HepG2 (cell line): ENCODE measurements around the gene SYNM. TPM values are rescaled to one million over a fixed set of nuclear protein-coding genes. Genes with fewer than 3 reads are reported as not detected.

Source experiments
- ATAC-seq: fragments of 200-7000 bp; cut with Tn5 transposase; 3 replicates; pipeline ENCODE4 v1.9.1; 2020; ENCODE audit warnings: mild to moderate bottlenecking, moderate library complexity
- BruUV-seq: library from RNA; stranded (reverse); fragments of 400-500 nt; replicated peaks from 2 replicates; lab custom pipeline; 2021; lab: Mats Ljungman, UMichigan
- CTCF ChIA-PET: fragments of 300-600 bp; formaldehyde crosslinking; extraction: SDS; loops from one replicate; lab custom pipeline; 2021; ENCODE audit warnings: low total read pairs, inconsistent platforms, low intra/inter-chr PET ratio; lab: Yijun Ruan, JAX
- POLR2A ChIA-PET: fragments of 350-600 bp; sonication (Branson Sonifier 250); formaldehyde crosslinking; loops from one replicate; lab custom pipeline; 2020; ENCODE audit warnings: antibody characterized with exemption, inconsistent platforms; lab: Yijun Ruan, JAX
- DNase-seq: peaks from one replicate; pipeline ENCODE4 v3.0.0-alpha.2; 2015; ENCODE audit warnings: low spot score
- FAIRE-seq: peaks from 3 replicates; lab custom pipeline; 2011; peaks lifted over from hg19 to GRCh38; lab: Jason Lieb, UNC
- H2AFZ ChIP-seq: one replicate; pipeline ENCODE4 v1.6.1; 2011; ENCODE audit warnings: low read length, inconsistent platforms
- H3K27ac ChIP-seq: fragments of 300-600 bp; 3 replicates; pipeline ENCODE4 v1.8.0; 2011; ENCODE audit warnings: mixed run types, mild to moderate bottlenecking, mixed read lengths, low read length, inconsistent platforms; ENCODE audit not compliant: insufficient read depth; ENCODE audit errors: extremely low read length
- H3K27me3 ChIP-seq, 2 experiments: fragments of 200-600 bp in 1 of 2; 2 replicates in 1 of 2; 3 replicates in 1 of 2; pipeline versions ENCODE4 v1.6.0 to v1.8.0; 2011; ENCODE audit warnings: low read length in 2 of 2, mild to moderate bottlenecking in 2 of 2, moderate library complexity in 2 of 2, inconsistent platforms in 1 of 2; ENCODE audit not compliant: insufficient read depth in 2 of 2, control insufficient read depth in 1 of 2
- H3K36me3 ChIP-seq, 2 experiments: fragments of 200-600 bp in 1 of 2; replicated peaks in 1 of 2; 2 replicates in 1 of 2; 3 replicates in 1 of 2; pipeline versions ENCODE4 v1.5.1 to v1.8.0; 2011; ENCODE audit warnings: low read length in 2 of 2, inconsistent platforms in 1 of 2; ENCODE audit not compliant: insufficient read depth in 2 of 2, control insufficient read depth in 1 of 2
- H3K4me1 ChIP-seq: 2 replicates; pipeline ENCODE4 v1.5.1; 2012; ENCODE audit warnings: low read length, inconsistent platforms; ENCODE audit not compliant: insufficient read depth
- H3K4me2 ChIP-seq: 2 replicates; pipeline ENCODE4 v1.6.0; 2011; ENCODE audit warnings: low read depth, low read length, inconsistent platforms
- H3K4me3 ChIP-seq, 3 experiments: fragments of 200-600 bp in 1 of 3; sonication (generic), shearing (Covaris generic) in 1 of 3; replicated peaks in 1 of 3; 2 replicates each; pipeline ENCODE4 v1.5.1; 2011 to 2016; ENCODE audit warnings: low read length in 3 of 3, inconsistent platforms in 2 of 3, low read depth in 2 of 3, mild to moderate bottlenecking in 2 of 3, control low read depth in 1 of 3, mixed read lengths in 1 of 3; ENCODE audit not compliant: insufficient read depth in 1 of 3
- H3K79me2 ChIP-seq: one replicate; pipeline ENCODE4 v1.6.1; 2011; ENCODE audit warnings: low read length, inconsistent platforms; ENCODE audit not compliant: insufficient read depth
- H3K9ac ChIP-seq: 2 replicates; pipeline ENCODE4 v1.6.0; 2011; ENCODE audit warnings: mild to moderate bottlenecking, low read depth, low read length, inconsistent platforms; ENCODE audit not compliant: insufficient read depth
- H3K9me3 ChIP-seq: 2 replicates; pipeline ENCODE4 v1.5.1; 2012; ENCODE audit warnings: mild to moderate bottlenecking, low read length
- H4K20me1 ChIP-seq: 2 replicates; pipeline ENCODE4 v1.6.0; 2011; ENCODE audit warnings: inconsistent platforms, mild to moderate bottlenecking, low read length, moderate library complexity; ENCODE audit not compliant: insufficient read depth
- CCDC6 ChIP-seq: sonication (generic); formaldehyde crosslinking; IDR thresholded peaks from 2 replicates; pipeline ENCODE4 v1.8.1; 2022; ENCODE audit warnings: mild to moderate bottlenecking, missing genetic modification reagents, moderate library complexity
- CEBPG ChIP-seq: IDR thresholded peaks from 2 replicates; pipeline ENCODE4 v1.6.1; 2016
- CREB1 ChIP-seq, 2 experiments: fragments of 450-650 bp in 1 of 2; IDR thresholded peaks; 2 replicates each; pipeline ENCODE4 v1.6.1; 2016 to 2017; ENCODE audit warnings: control low read depth in 1 of 2, mild to moderate bottlenecking in 1 of 2, missing compliant biosample characterization in 1 of 2, missing genetic modification characterization in 1 of 2
- IKZF4 ChIP-seq: sonication (generic); formaldehyde crosslinking; IDR thresholded peaks from 2 replicates; pipeline ENCODE4 v1.5.1; 2020; ENCODE audit warnings: borderline replicate concordance, mild to moderate bottlenecking, low read depth, missing genetic modification reagents; ENCODE audit errors: not compliant biosample characterization
- KDM1A ChIP-seq: IDR thresholded peaks from 2 replicates; pipeline ENCODE4 v1.6.1; 2016; ENCODE audit warnings: missing compliant biosample characterization
- KLF12 ChIP-seq: sonication (generic); formaldehyde crosslinking; IDR thresholded peaks from 2 replicates; pipeline ENCODE4 v1.4.0; 2020; ENCODE audit warnings: missing genetic modification reagents, borderline replicate concordance
- NFIC ChIP-seq: IDR thresholded peaks from 2 replicates; pipeline ENCODE4 v1.6.1; 2012; ENCODE audit warnings: mild to moderate bottlenecking, low read length, inconsistent platforms
- NR2C2 ChIP-seq: sonication (generic); formaldehyde crosslinking; IDR thresholded peaks from 2 replicates; pipeline ENCODE4 v1.4.0; 2020; ENCODE audit warnings: missing genetic modification reagents, mild to moderate bottlenecking, moderate library complexity, borderline replicate concordance
- PCBP1 ChIP-seq: fragments of 200-400 bp; formaldehyde crosslinking; IDR thresholded peaks from 2 replicates; pipeline ENCODE4 v1.6.1; 2017; ENCODE audit warnings: mild to moderate bottlenecking, low read depth, low read length, borderline replicate concordance
- PHF20 ChIP-seq: sonication (generic); formaldehyde crosslinking; IDR thresholded peaks from 2 replicates; pipeline ENCODE4 v1.5.0; 2020; ENCODE audit warnings: mild to moderate bottlenecking, missing genetic modification reagents
- SOX13 ChIP-seq, 3 experiments: fragments of 450-650 bp in 1 of 3; sonication (generic) in 1 of 3; formaldehyde crosslinking in 1 of 3; IDR thresholded peaks in 2 of 3; conservative IDR thresholded peaks in 1 of 3; 2 replicates each; pipeline versions ENCODE4 v1.5.0 to v1.6.1; 2016 to 2020; ENCODE audit warnings: antibody characterized with exemption in 1 of 3, mild to moderate bottlenecking in 1 of 3, missing compliant biosample characterization in 1 of 3, missing genetic modification reagents in 1 of 3, moderate library complexity in 1 of 3
- STAG1 ChIP-seq: sonication (generic); formaldehyde crosslinking; IDR thresholded peaks from 2 replicates; pipeline ENCODE4 v1.4.0; 2020; ENCODE audit warnings: missing genetic modification reagents
- ZBTB7B ChIP-seq: sonication (generic); formaldehyde crosslinking; IDR thresholded peaks from 2 replicates; pipeline ENCODE4 v1.4.0; 2020; ENCODE audit warnings: missing genetic modification reagents
- ZNF451 ChIP-seq: sonication (generic); formaldehyde crosslinking; IDR thresholded peaks from 2 replicates; pipeline ENCODE4 v1.5.0; 2020; ENCODE audit warnings: mild to moderate bottlenecking, missing genetic modification reagents
- ZNF709 ChIP-seq: sonication (generic); formaldehyde crosslinking; IDR thresholded peaks from 2 replicates; pipeline ENCODE4 v1.5.0; 2020; ENCODE audit warnings: mild to moderate bottlenecking, missing genetic modification reagents
- ZNF776 ChIP-seq: sonication (generic); formaldehyde crosslinking; IDR thresholded peaks from 2 replicates; pipeline ENCODE4 v1.4.0; 2020; ENCODE audit warnings: mild to moderate bottlenecking, missing genetic modification reagents
- ZXDC ChIP-seq: sonication (generic); formaldehyde crosslinking; IDR thresholded peaks from 2 replicates; pipeline ENCODE4 v1.5.0; 2020; ENCODE audit warnings: mild to moderate bottlenecking, missing genetic modification reagents
- WGBS: methylation state at CpG from one replicate; pipeline ENCODE4 v1.1.6; 2017; ENCODE audit warnings: low lambda C conversion rate; 5-methylcytosine and 5-hydroxymethylcytosine counted together
- in situ Hi-C: cut with HindIII; loops from 2 replicates; pipeline ENCODE4 v1.10.0; 2017; ENCODE audit warnings: low pct_unique_long_range_greater_than_20kb; ENCODE audit not compliant: extremely low pct_ligation_motif_present
- intact Hi-C: fragments of 100-400 bp; cut with micrococcal nuclease; formaldehyde crosslinking; loops from one replicate; pipeline ENCODE4 v1.10.0; 2022; ENCODE audit not compliant: unreplicated experiment
- polyA plus RNA-seq, 8 experiments: library from polyadenylated mRNA; depleted of rRNA in 3 of 8; stranded (reverse) in 7 of 8; unstranded in 1 of 8; fragments of >200 nt; fragmentation: Illumina TruSeq in 4 of 8; extraction: Trizol in 4 of 8; gene quantifications; 2 replicates each; pipeline versions ENCODE4 v1.2.1 to v1.2.3, GENCODE V29; 2011 to 2016; ENCODE audit warnings: low read depth in 4 of 8, missing spikeins in 1 of 8, mixed read lengths in 1 of 8; ENCODE audit not compliant: insufficient read depth in 1 of 8
- total RNA-seq, 5 experiments: library from RNA; depleted of rRNA; stranded (reverse); fragments of >200 nt; fragmentation: Illumina TruSeq; extraction: Trizol; gene quantifications; 2 replicates each; pipeline ENCODE4 v1.2.3, GENCODE V29; 2016; ENCODE audit warnings: low read depth in 1 of 5

SYNM gene
- total and polyA plus RNA-seq, 2 of the 13 experiments (the other 11 are each of a cell fraction or from before 2014, with no cell fraction given): 1.1 to 3.7 TPM

GRCh38 chr15:99169769-99170311 is 65.0 kb downstream of the SYNM start:
- Histone ChIP-seq H3K4me3 (no peak overlapping the region), H3K4me1 (peaks cover 12% of the 10 kb centered on the region), H3K4me2 (no peak overlapping the region), H3K9ac (no peak overlapping the region), H2AFZ (no peak overlapping the region), H4K20me1 (no peaks in the 10 kb centered on the region), H3K27me3 (no peaks in the 10 kb centered on the region), H3K36me3 (peaks cover 1 to 10% of the 10 kb centered on the region in 2 experiments; a peak in 2 of 5 replicates), H3K79me2 (no peaks in the 10 kb centered on the region), H3K9me3 (no peaks in the 10 kb centered on the region), H3K27ac (no peak overlapping the region)
- 84% methylated on average over 9 of the region's 10 CpGs for WGBS
- TF ChIP-seq STAG1 (CRISPR knock-in tag) (no peak), ZNF709 (no peak), KLF12 (CRISPR knock-in tag) (no peak), ZNF776 (no peak), ZBTB7B (CRISPR knock-in tag) (no peak), NR2C2 (CRISPR knock-in tag) (no peak), PHF20 (CRISPR knock-in tag) (no peak), IKZF4 (CRISPR knock-in tag) (no peak), NFIC (no peak)
- DNase-seq: no peak
- no peak for ATAC-seq
- no peak for FAIRE-seq
- POLR2A ChIA-PET: no interaction called here
- intact Hi-C loops: no loop called here
- BruUV-seq: no TSS peak
- CTCF ChIA-PET: no interaction called here
- in situ Hi-C loops: no loop called here

GRCh38 chr15:99170476-99171065 is 65.7 kb downstream of the SYNM start:
- no peak for ATAC-seq
- ChIA-PET CTCF (no interaction called here), POLR2A (no interaction called here)
- Histone ChIP-seq H3K4me2 (no peak overlapping the region), H3K9me3 (no peaks in the 10 kb centered on the region), H3K27me3 (no peaks in the 10 kb centered on the region), H2AFZ (no peak overlapping the region), H4K20me1 (no peaks in the 10 kb centered on the region), H3K36me3 (peaks cover 1 to 10% of the 10 kb centered on the region in 2 experiments; a peak in 2 of 5 replicates), H3K27ac (no peak overlapping the region), H3K4me3 (no peak overlapping the region), H3K79me2 (no peaks in the 10 kb centered on the region), H3K9ac (no peak overlapping the region), H3K4me1 (peaks cover 12% of the 10 kb centered on the region)
- no peak for DNase-seq
- WGBS: 88% methylated on average over 7 of the region's 7 CpGs
- intact Hi-C loops (no loop called here), in situ Hi-C loops (no loop called here)
- FAIRE-seq: no peak
- no TSS peak for BruUV-seq
- TF ChIP-seq ZXDC (CRISPR knock-in tag): no peak
- TF ChIP-seq SOX13 (IDR thresholded peaks at IDR 0.05): no peak
- no peak for TF ChIP-seq SOX13 (CRISPR knock-in tag; conservative IDR thresholded peaks at IDR 0.05 in 1 of 2, IDR thresholded peaks at IDR 0.05 in 1 of 2)
- TF ChIP-seq CREB1 (IDR thresholded peaks at IDR 0.05): no peak
- no peak for TF ChIP-seq CREB1 (CRISPR knock-in tag; IDR thresholded peaks at IDR 0.05)
- no peak for TF ChIP-seq CEBPG (CRISPR knock-in tag)
- no peak for TF ChIP-seq KDM1A (CRISPR knock-in tag)
- TF ChIP-seq ZNF451: no peak
- no peak for TF ChIP-seq CCDC6 (CRISPR knock-in tag)
- TF ChIP-seq PCBP1: no peak
